Mucosa of stomach (tissue), 1 donor: ENCODE results near the gene KMO.

Experiments
- H3K27me3 ChIP-seq: one replicate; pipeline ENCODE4 v1.7.0; 2013; ENCODE audit warnings: mild to moderate bottlenecking, low read length; ENCODE audit not compliant: control insufficient read depth, insufficient read depth
- H3K36me3 ChIP-seq: one replicate; pipeline ENCODE4 v1.7.0; 2013; ENCODE audit warnings: low read length; ENCODE audit not compliant: control insufficient read depth, insufficient read depth
- H3K4me1 ChIP-seq: one replicate; pipeline ENCODE4 v1.7.0; 2013; ENCODE audit warnings: mild to moderate bottlenecking, low read length; ENCODE audit not compliant: control insufficient read depth, insufficient read depth
- H3K4me3 ChIP-seq: one replicate; pipeline ENCODE4 v1.7.0; 2013; ENCODE audit warnings: low read length
- H3K9ac ChIP-seq: one replicate; pipeline ENCODE4 v1.7.0; 2013; ENCODE audit warnings: mild to moderate bottlenecking, low read length, moderate library complexity
- H3K9me3 ChIP-seq: one replicate; pipeline ENCODE4 v1.7.0; 2013; ENCODE audit warnings: mild to moderate bottlenecking, low read length, moderate library complexity; ENCODE audit not compliant: control insufficient read depth
- donor health status: Pancreatic carcinoma.

The KMO gene

DNA sequence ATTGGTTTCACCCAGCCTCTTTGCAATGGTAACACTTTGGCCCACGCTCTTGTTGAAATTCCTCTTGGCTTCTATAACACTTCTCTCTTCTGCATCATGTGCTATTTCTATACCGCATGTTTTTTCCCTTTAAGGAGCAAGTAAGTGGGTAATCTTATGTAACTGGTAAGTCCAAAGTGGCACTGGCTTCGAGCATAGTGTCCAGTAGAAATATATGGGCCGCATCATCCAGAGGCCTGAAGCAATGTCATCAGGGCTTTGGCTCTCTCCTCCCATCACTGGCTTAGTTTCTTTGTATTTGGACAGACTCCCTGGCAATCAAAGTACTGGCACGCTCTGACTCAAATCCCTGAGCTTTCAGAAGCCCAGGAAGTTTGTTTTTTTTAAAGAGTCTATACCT lies 90.5 kb downstream of the KMO start:
- Histone ChIP-seq H3K9ac (no peak overlapping the region), H3K9me3 (no peaks in the 10 kb centered on the region), H3K36me3 (no peaks in the 10 kb centered on the region), H3K4me1 (peaks cover 13% of the 10 kb centered on the region), H3K4me3 (no peak overlapping the region), H3K27me3 (no peaks in the 10 kb centered on the region)

DNA sequence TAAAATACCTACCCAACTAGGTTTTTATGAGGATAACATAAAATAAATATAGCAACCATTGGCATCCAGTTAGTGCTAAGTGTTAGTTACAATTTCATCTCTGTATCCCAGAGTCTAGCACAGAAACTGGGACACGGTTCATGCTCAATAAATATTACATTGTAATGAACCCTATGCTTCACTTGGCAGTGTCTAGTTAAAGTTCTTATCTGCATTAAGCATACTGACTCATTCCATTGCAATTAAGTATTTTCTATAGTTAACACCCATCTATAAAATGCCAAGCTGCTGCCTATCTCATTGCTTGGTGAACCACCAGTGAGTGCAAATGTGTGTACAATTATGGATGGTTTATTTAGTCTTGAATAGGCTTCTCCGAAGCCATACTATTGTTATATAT lies 92.8 kb downstream of the KMO start:
- no peaks in the 10 kb centered on the region for H3K9me3 ChIP-seq
- no peaks in the 10 kb centered on the region for H3K36me3 ChIP-seq
- H3K4me1 ChIP-seq = peaks cover 13% of the 10 kb centered on the region
- no peak overlapping the region for H3K9ac ChIP-seq
- H3K4me3 ChIP-seq = no peak overlapping the region
- H3K27me3 ChIP-seq = no peaks in the 10 kb centered on the region

DNA sequence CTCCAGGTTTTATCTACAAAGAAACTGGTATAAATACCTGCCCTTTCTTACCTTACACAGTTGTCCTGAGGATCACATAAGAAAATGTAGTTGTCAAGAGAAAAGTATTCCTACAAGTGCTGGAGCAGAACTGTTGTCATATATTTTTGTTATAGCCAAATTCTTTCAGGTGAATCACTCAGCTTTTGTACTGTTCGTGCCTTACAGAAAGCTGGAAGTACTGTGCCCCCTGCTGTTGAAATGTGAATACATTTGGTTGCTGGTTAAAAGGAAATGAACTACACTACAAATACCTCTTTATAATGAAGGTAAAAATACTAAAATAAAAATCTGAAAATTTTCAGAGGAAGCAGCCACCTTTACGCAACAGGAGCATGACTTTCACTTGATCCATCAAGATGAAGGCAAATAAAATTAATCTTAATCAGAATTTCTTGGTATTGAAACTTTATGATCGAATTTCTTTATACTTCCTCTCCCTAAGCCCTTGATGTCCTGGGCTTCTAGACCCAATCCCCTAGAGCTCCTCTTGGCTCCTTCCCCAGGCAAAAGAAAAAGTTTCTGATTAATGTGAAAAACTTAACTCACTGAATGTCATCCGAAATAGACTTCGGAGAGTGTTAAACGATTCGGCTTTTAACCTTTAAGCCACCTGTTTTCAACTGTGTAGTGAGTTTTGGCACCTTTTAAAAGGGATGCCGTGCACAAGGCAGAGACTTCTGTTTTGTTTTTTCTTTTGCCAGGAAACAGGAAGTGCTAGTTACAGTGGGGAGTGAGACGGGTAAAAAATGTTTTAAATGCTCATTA lies 95.5 kb downstream of the KMO start:
- Histone ChIP-seq H3K36me3 (no peaks in the 10 kb centered on the region), H3K9ac (no peak overlapping the region), H3K4me3 (no peak overlapping the region), H3K9me3 (no peaks in the 10 kb centered on the region), H3K27me3 (no peaks in the 10 kb centered on the region), H3K4me1 (peaks cover 13% of the 10 kb centered on the region)

DNA sequence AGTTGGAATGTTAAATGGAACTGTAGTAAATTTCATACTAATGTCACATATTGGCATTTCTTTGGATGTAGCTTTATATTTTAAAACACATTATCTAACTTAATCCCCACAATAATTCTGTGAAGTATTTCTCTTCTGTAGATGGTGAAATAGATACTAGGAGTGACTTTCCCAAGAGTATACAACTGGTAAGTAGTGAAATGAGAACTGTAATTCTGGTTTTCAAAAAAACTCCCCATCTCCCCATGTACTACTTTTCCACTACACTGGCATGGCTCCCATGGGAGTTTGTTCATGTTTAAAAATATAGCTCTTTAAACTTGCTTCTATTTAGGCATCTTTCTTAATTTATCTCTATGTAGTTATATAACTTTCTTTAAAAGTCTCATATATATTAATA lies 97.8 kb downstream of the KMO start:
- no peaks in the 10 kb centered on the region for H3K27me3 ChIP-seq
- H3K9me3 ChIP-seq = no peaks in the 10 kb centered on the region
- no peak overlapping the region for H3K9ac ChIP-seq
- no peaks in the 10 kb centered on the region for H3K4me1 ChIP-seq
- H3K4me3 ChIP-seq = no peak overlapping the region
- H3K36me3 ChIP-seq = no peaks in the 10 kb centered on the region

DNA sequence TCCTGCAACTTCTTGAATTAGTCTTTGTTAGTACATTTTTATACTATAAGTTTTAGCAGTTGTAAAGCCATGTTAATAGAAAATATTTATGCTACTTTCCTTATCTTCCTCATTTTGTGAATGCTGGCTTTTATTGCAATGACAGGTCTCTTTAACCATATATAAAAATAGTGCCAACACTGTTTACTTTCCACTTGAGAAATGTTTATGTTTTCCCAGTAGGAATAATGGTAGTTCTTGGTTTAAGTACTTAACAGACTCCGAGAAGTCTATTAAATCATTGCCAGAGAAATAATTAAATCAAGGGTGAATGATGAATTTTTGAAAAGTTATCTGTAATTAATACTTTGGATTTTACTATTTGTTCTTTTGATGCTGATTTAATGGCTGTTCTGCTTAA lies 98.3 kb downstream of the KMO start:
- no peak overlapping the region for H3K4me3 ChIP-seq
- H3K4me1 ChIP-seq = no peaks in the 10 kb centered on the region
- H3K9me3 ChIP-seq = no peaks in the 10 kb centered on the region
- H3K9ac ChIP-seq = no peak overlapping the region
- no peaks in the 10 kb centered on the region for H3K27me3 ChIP-seq
- H3K36me3 ChIP-seq = no peaks in the 10 kb centered on the region

DNA sequence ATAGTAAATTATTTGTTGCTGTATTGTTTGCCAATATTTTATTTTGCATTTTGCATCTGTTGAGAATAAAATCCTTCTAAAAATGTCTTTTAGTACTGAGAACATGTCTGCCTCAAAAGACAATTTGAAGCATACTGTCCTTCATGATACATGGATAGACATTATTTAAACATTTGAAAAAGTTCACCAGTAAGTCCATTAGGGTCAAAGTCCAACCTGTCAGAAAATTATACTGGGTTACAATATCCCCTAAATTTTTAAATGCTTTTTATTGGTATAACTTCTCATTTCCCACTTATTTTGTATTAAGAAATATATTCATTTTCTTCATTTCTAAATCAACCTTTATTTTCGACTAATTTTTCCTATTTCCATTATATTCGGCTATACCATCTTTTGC lies 98.7 kb downstream of the KMO start:
- Histone ChIP-seq H3K27me3 (no peaks in the 10 kb centered on the region), H3K9me3 (no peaks in the 10 kb centered on the region), H3K9ac (no peak overlapping the region)

DNA sequence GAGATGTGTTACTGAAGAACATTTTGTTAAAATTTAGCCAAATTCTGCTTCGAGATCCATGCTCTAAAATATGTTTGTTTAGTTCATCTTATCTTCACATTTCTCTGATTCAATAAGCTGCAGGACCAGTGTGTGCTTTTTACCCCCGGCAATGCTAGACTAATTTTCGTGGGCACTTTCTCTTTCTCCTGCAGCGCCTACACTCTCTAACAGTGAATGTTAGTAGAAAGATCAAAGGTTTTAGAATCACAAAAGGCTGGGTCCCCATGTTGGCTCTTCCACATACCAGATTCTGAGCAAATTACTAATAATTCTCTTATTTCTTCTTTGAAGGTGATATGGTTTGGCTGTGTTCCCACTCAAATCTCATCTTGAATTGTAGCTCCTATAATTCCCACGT lies 99.5 kb downstream of the KMO start:
- H3K27me3 ChIP-seq = no peaks in the 10 kb centered on the region
- no peaks in the 10 kb centered on the region for H3K4me1 ChIP-seq
- no peaks in the 10 kb centered on the region for H3K9me3 ChIP-seq
- no peaks in the 10 kb centered on the region for H3K36me3 ChIP-seq
- no peak overlapping the region for H3K4me3 ChIP-seq
- no peak overlapping the region for H3K9ac ChIP-seq

More for the DNA sequence above, 98.7 kb downstream of the KMO start:
- H3K36me3 ChIP-seq = no peaks in the 10 kb centered on the region
- H3K4me1 ChIP-seq = no peaks in the 10 kb centered on the region
- no peak overlapping the region for H3K4me3 ChIP-seq

DNA sequence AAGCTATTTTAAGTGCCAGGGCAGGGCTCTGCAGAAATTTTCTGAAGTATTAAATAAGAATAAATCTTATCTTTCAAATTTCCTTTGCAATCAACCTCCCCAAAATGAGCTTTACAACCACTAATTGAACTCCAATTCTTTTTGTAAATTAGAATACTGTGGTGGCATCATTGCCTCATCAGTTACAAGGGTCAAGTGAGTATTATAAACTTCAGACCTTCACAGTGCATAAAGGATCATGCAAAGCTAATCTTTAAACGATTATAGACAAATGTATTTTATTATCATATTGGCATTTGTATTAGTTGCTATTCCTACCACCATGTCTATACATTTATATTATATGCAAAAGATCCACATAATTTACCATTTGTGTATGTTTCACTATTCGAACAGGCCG lies 100.8 kb downstream of the KMO start:
- H3K9me3 ChIP-seq = no peaks in the 10 kb centered on the region
- H3K27me3 ChIP-seq = no peaks in the 10 kb centered on the region
- H3K9ac ChIP-seq = no peak overlapping the region
- no peak overlapping the region for H3K4me3 ChIP-seq
- no peaks in the 10 kb centered on the region for H3K36me3 ChIP-seq
- peaks cover 3% of the 10 kb centered on the region for H3K4me1 ChIP-seq

DNA sequence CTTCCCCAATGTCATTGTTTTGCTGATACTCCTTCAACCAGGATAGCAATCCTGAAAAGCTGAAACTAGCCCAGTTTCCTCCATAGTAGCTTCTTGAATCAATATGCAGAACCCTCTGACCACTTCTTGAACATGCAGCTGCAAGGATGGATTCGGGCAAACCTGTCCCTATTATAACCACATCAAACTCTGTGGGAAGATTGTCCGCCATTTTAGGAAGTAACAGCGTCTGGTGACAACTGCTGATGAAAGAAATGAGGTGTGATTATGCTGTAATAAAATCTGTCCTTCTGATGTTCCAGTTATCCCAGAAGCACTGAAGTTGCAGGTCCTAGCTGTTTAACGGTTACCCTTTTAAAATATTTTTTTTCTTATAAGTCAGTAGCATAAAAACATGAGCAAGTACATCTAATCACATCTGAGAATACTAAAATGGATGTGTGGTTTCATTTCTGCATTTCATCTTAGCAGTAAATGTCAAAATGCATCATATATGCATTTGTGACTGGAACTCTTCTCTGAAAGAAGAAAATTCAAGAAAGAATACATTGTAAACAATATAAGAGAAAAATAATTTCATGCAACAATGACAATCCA lies 103.5 kb downstream of the KMO start:
- H3K27me3 ChIP-seq = no peaks in the 10 kb centered on the region
- H3K4me1 ChIP-seq = peaks cover 9% of the 10 kb centered on the region
- H3K9ac ChIP-seq = no peak overlapping the region
- H3K4me3 ChIP-seq = no peak overlapping the region
- H3K9me3 ChIP-seq = no peaks in the 10 kb centered on the region
- no peaks in the 10 kb centered on the region for H3K36me3 ChIP-seq

DNA sequence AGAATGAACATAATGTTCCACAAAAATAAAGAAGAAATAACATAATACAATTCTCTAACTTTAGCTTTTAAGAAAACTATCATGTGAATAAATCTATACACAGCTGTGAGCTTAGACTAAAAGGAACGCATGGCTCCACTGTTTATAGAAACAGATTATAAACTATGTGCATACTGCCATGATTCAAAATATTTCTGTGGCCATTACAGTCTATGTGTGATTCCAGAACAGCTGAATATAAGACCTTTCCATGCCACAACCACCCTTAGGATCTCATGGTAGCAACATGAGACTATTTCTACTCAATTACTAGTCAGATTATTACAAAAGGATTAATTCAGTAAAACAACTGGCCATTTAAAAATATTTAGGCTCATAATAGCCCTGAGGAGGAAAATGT lies 104.1 kb downstream of the KMO start:
- no peaks in the 10 kb centered on the region for H3K27me3 ChIP-seq
- H3K4me3 ChIP-seq = no peak overlapping the region
- H3K9me3 ChIP-seq = no peaks in the 10 kb centered on the region
- H3K36me3 ChIP-seq = no peaks in the 10 kb centered on the region
- peaks cover 15% of the 10 kb centered on the region for H3K4me1 ChIP-seq
- no peak overlapping the region for H3K9ac ChIP-seq

DNA sequence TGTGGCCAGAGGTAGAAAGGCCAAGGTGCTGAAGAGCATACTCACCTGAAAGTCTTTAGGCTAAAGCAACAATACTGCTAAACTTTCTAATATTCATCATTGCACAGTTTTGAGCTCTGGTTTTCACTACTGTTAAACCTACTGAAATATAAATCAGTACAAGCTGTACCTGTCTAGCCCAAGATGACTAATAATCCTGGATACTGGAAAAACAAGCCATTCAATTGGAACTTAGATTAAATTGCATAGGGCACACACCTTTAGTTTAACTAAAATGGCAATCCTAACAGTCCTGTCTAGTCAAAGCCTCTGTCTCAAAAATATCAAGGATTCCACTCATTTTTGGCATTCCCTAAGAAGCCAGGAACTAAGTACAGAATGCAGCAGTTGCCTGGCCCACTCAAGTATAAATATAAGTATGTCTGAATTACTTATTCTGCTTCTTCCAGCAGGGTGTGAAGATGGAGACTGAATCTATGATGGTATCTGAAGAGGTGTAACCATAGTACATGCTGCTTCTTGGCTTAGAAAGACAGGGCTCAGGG lies 104.9 kb downstream of the KMO start:
- Histone ChIP-seq H3K9me3 (no peaks in the 10 kb centered on the region), H3K4me1 (peaks cover 19% of the 10 kb centered on the region), H3K27me3 (no peaks in the 10 kb centered on the region), H3K36me3 (no peaks in the 10 kb centered on the region), H3K4me3 (no peak overlapping the region), H3K9ac (no peak overlapping the region)

DNA sequence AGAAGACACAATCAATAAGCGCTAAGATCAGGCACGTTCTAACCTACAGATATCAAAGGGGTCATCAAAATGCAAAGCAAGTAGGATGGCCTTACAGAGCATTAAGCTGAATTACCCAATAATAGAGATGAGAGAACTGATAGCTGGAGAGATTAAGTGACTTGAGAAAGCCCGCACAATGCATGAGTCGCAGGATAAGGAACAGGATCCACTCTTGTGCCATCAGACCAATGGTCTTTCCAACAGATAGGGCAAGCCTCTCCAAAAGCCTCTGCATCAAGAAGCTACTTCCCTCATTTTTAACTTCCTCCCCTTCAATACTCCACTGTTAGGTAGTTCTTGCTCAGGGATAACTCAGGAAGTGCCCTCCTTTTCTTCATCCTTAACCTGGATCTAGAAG lies 105.4 kb downstream of the KMO start:
- Histone ChIP-seq H3K9ac (no peak overlapping the region), H3K27me3 (no peaks in the 10 kb centered on the region), H3K9me3 (no peaks in the 10 kb centered on the region), H3K36me3 (no peaks in the 10 kb centered on the region), H3K4me1 (peaks cover 19% of the 10 kb centered on the region), H3K4me3 (no peak overlapping the region)
